HCT116 (cell line): ENCODE data around the gene SLC35C1. TPM values are rescaled to one million over a fixed set of nuclear protein-coding genes. Genes with fewer than 3 reads are reported as not detected.

Experiments
- ATAC-seq: fragments of 200-7000 bp; cut with Tn5 transposase; 2 replicates; pipeline ENCODE4 v1.9.1; 2020; ENCODE audit warnings: mild to moderate bottlenecking, moderate library complexity
- BruUV-seq: library from RNA; stranded (reverse); fragments of 400-500 nt; replicated peaks from 2 replicates; lab custom pipeline; 2021; lab: Mats Ljungman, UMichigan
- CTCF ChIA-PET: fragments of 300-600 bp; sonication (Branson Sonifier 250); formaldehyde crosslinking; loops from one replicate; lab custom pipeline; 2021; ENCODE audit warnings: antibody characterized with exemption; lab: Charles Lee
- POLR2A ChIA-PET: fragments of 300-600, 350-600 bp; sonication (Branson Sonifier 250); formaldehyde crosslinking; loops from one replicate; lab custom pipeline; 2021; ENCODE audit warnings: antibody characterized with exemption; lab: Charles Lee
- RAD21 ChIA-PET, 2 experiments: fragments of 300-600 bp; sonication (Branson Sonifier 250); formaldehyde crosslinking; loops; one replicate each; lab custom pipeline; 2023; ENCODE audit warnings: low total read pairs in 2 of 2; ENCODE audit not compliant: uncharacterized antibody in 2 of 2, unreplicated experiment in 2 of 2, low non-redundant PET in 1 of 2; lab: Charles Lee
- DNase-seq: peaks from one replicate; pipeline ENCODE4 v3.0.0-alpha.2; 2010; ENCODE audit warnings: low read depth, low spot score
- H2AFZ ChIP-seq: fragments of 200-600 bp; shearing (Covaris generic), sonication (generic); 2 replicates; pipeline ENCODE4 v1.6.1; 2017; ENCODE audit warnings: low read depth, mixed run types, mixed read lengths, antibody characterized with exemption, low read length; ENCODE audit not compliant: poor library complexity, severe bottlenecking
- H3K27ac ChIP-seq: 2 replicates; pipeline ENCODE4 v1.5.1; 2012; ENCODE audit warnings: low read depth, low read length
- H3K27me3 ChIP-seq: fragments of 200-600 bp; sonication (generic); 2 replicates; pipeline ENCODE4 v1.6.1; 2016; ENCODE audit warnings: mixed run types, low read length, mixed read lengths; ENCODE audit not compliant: insufficient read depth
- H3K36me3 ChIP-seq, 2 experiments: fragments of 200-500 bp in 1 of 2; fragments of 200-600 bp in 1 of 2; sonication (Bioruptor generic) in 1 of 2; sonication (generic) in 1 of 2; 2 replicates each; pipeline versions ENCODE4 v1.5.1 to v1.6.1; 2014 to 2016; ENCODE audit warnings: low read length in 2 of 2, inconsistent platforms in 1 of 2, mixed read lengths in 1 of 2, mixed run types in 1 of 2; ENCODE audit not compliant: insufficient read depth in 2 of 2, control insufficient read depth in 1 of 2
- H3K4me1 ChIP-seq, 2 experiments: fragments of 200-600 bp in 1 of 2; sonication (generic) in 1 of 2; 2 replicates each; pipeline versions ENCODE4 v1.5.1 to v1.6.1; 2012 to 2017; ENCODE audit warnings: low read length in 2 of 2, inconsistent platforms in 1 of 2, mild to moderate bottlenecking in 1 of 2, mixed read lengths in 1 of 2, mixed run types in 1 of 2, moderate library complexity in 1 of 2; ENCODE audit not compliant: insufficient read depth in 2 of 2, control insufficient read depth in 1 of 2
- H3K4me2 ChIP-seq: fragments of 200-600 bp; sonication (generic); 2 replicates; pipeline ENCODE4 v1.6.1; 2017; ENCODE audit warnings: mixed run types, low read length, mixed read lengths
- H3K4me3 ChIP-seq, 2 experiments: fragments of 200-600 bp in 1 of 2; sonication (generic) in 1 of 2; replicated peaks in 1 of 2; 2 replicates each; pipeline ENCODE4 v1.5.1; 2011 to 2016; ENCODE audit warnings: low read length in 2 of 2, control low read depth in 1 of 2, low read depth in 1 of 2, mild to moderate bottlenecking in 1 of 2, mixed read lengths in 1 of 2, mixed run types in 1 of 2
- H3K79me2 ChIP-seq: fragments of 200-600 bp; sonication (generic); 2 replicates; pipeline ENCODE4 v1.6.1; 2017; ENCODE audit warnings: mild to moderate bottlenecking, mixed run types, low read length, moderate library complexity, mixed read lengths; ENCODE audit not compliant: insufficient read depth
- H3K9ac ChIP-seq: fragments of 200-600 bp; sonication (generic); 2 replicates; pipeline ENCODE4 v1.6.1; 2016; ENCODE audit warnings: low read length, mixed read lengths
- H3K9me2 ChIP-seq: fragments of 200-600 bp; sonication (generic), shearing (Covaris generic); 2 replicates; pipeline ENCODE4 v1.6.1; 2017; ENCODE audit warnings: mixed run types, mild to moderate bottlenecking, moderate library complexity; ENCODE audit not compliant: insufficient read depth
- H3K9me3 ChIP-seq, 2 experiments: fragments of 200-500 bp in 1 of 2; fragments of 200-600 bp in 1 of 2; sonication (Bioruptor generic) in 1 of 2; sonication (generic) in 1 of 2; 2 replicates each; pipeline ENCODE4 v1.6.1; 2014 to 2017; ENCODE audit warnings: low read length in 2 of 2, mixed read lengths in 2 of 2, inconsistent platforms in 1 of 2, low read depth in 1 of 2, mild to moderate bottlenecking in 1 of 2, mixed run types in 1 of 2, moderate library complexity in 1 of 2; ENCODE audit not compliant: control insufficient read depth in 1 of 2, insufficient read depth in 1 of 2
- H4K20me1 ChIP-seq: fragments of 200-600 bp; sonication (generic), shearing (Covaris generic); 2 replicates; pipeline ENCODE4 v1.6.1; 2017; ENCODE audit warnings: mixed run types, mild to moderate bottlenecking, moderate library complexity; ENCODE audit not compliant: insufficient read depth
- CEBPB ChIP-seq: IDR thresholded peaks from 2 replicates; pipeline ENCODE4 v1.6.1; 2012; ENCODE audit warnings: low read depth
- FOSL1 ChIP-seq: IDR thresholded peaks from 2 replicates; pipeline ENCODE4 v1.6.1; 2012; ENCODE audit warnings: low read depth
- ZBTB33 ChIP-seq: IDR thresholded peaks from 2 replicates; pipeline ENCODE4 v1.6.1; 2011; ENCODE audit warnings: mild to moderate bottlenecking, low read length, moderate library complexity; ENCODE audit not compliant: insufficient replicate concordance; ENCODE audit errors: extremely low read depth
- ZFX ChIP-seq: fragments of 450-650 bp; IDR thresholded peaks from 2 replicates; pipeline ENCODE4 v1.6.1; 2017
- intact Hi-C: fragments of 100-400 bp; cut with micrococcal nuclease; formaldehyde crosslinking; loops from 2 replicates; pipeline ENCODE4 v1.10.0; 2022
- total RNA-seq: library from RNA; stranded (reverse); gene quantifications from one replicate; pipeline ENCODE4 v1.2.1, GENCODE V29; 2021; ENCODE audit not compliant: unreplicated experiment
- TF ChIP-seq, protein P1 (sequence below): IDR thresholded peaks from 2 replicates; pipeline ENCODE4 v1.6.1; 2012; ENCODE audit warnings: low read depth

SLC35C1 gene
- total RNA-seq, 1 experiment from 2014 or later, result 18.2 TPM

GRCh38 chr11:45851228-45851627, 46.3 kb downstream of the SLC35C1 start:
- no TSS peak for BruUV-seq
- H3K27me3 ChIP-seq, result no peaks in the 10 kb centered on the region
- no peak overlapping the region for H3K4me3 ChIP-seq
- no peak overlapping the region for H3K9ac ChIP-seq
- CTCF ChIA-PET, result interaction anchor here (2.0 kb wide), 1 partner anchor 22 kb away, joined by 6 read pairs; no protein-coding TSS in a partner anchor
- intact Hi-C loops, result no loop called here
- TF ChIP-seq FOSL1 (no peak), ZFX (no peak), ZBTB33 (no peak), CEBPB (no peak)
- TF ChIP-seq, protein P1, sequence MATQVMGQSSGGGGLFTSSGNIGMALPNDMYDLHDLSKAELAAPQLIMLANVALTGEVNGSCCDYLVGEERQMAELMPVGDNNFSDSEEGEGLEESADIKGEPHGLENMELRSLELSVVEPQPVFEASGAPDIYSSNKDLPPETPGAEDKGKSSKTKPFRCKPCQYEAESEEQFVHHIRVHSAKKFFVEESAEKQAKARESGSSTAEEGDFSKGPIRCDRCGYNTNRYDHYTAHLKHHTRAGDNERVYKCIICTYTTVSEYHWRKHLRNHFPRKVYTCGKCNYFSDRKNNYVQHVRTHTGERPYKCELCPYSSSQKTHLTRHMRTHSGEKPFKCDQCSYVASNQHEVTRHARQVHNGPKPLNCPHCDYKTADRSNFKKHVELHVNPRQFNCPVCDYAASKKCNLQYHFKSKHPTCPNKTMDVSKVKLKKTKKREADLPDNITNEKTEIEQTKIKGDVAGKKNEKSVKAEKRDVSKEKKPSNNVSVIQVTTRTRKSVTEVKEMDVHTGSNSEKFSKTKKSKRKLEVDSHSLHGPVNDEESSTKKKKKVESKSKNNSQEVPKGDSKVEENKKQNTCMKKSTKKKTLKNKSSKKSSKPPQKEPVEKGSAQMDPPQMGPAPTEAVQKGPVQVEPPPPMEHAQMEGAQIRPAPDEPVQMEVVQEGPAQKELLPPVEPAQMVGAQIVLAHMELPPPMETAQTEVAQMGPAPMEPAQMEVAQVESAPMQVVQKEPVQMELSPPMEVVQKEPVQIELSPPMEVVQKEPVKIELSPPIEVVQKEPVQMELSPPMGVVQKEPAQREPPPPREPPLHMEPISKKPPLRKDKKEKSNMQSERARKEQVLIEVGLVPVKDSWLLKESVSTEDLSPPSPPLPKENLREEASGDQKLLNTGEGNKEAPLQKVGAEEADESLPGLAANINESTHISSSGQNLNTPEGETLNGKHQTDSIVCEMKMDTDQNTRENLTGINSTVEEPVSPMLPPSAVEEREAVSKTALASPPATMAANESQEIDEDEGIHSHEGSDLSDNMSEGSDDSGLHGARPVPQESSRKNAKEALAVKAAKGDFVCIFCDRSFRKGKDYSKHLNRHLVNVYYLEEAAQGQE, result no peak
- TF ChIP-seq, all 23 proteins: peak for 0
- Histone ChIP-seq H3K9me3 (no peaks in the 10 kb centered on the region), H3K79me2 (peaks cover 34% of the 10 kb centered on the region), H4K20me1 (no peaks in the 10 kb centered on the region), H3K27ac (no peak overlapping the region), H2AFZ (no peak overlapping the region), H3K4me2 (no peak overlapping the region), H3K36me3 (peaks cover 0 to 2% of the 10 kb centered on the region in 2 experiments; a peak in 1 of 4 replicates), H3K9me2 (no peaks in the 10 kb centered on the region), H3K4me1 (peaks cover 2 to 16% of the 10 kb centered on the region in 2 experiments; a peak in 3 of 4 replicates)
- ChIA-PET RAD21 (no interaction called here), POLR2A (no interaction called here)
- ATAC-seq (no peak), DNase-seq (no peak)
